ENCODE data around the gene CNTNAP2. TPM values are rescaled to one million over a fixed set of nuclear protein-coding genes. Genes with fewer than 3 reads are reported as not detected.

CNTNAP2 gene
- total and polyA plus RNA-seq, 7 donors, result 0.60 to 2.4 (median 1.7) TPM

- Histone ChIP-seq H3K36me3 (no peaks in the 10 kb centered on the region), H3K27ac (no peak overlapping the region), H3K4me1 (no peaks in the 10 kb centered on the region), H3K27me3 (no peaks in the 10 kb centered on the region), H3K9me3 (no peaks in the 10 kb centered on the region), H3K4me3 (no peak overlapping the region)
- TF ChIP-seq POLR2AphosphoS5 (IDR thresholded peaks at IDR 0.05), result no peak
- TF ChIP-seq CTCF (IDR thresholded peaks at IDR 0.05), result no peak
- TF ChIP-seq POLR2A (IDR thresholded peaks at IDR 0.05), result no peak
- no peak for TF ChIP-seq EP300 (IDR thresholded peaks at IDR 0.05)
- DNase-seq, result no peak
- intact Hi-C loops (cut with DNase I), result no loop called here
- 70 to 75% methylated on average over 6 of the region's 6 CpGs for WGBS, 2 donors
Observed at GRCh38 chr7:148014001-148014400, 1897.4 kb downstream of the CNTNAP2 start.

- no peaks in the 10 kb centered on the region for H3K36me3 ChIP-seq
- no peak overlapping the region for H3K4me3 ChIP-seq
- no peaks in the 10 kb centered on the region for H3K4me1 ChIP-seq
- whole genome bisulfite sequencing, 2 donors, result 55 to 77% methylated on average over 4 of the region's 4 CpGs
- no peaks in the 10 kb centered on the region for H3K27me3 ChIP-seq
- DNase-seq, result no peak
- intact Hi-C loops (cut with DNase I), result no loop called here
- H3K27ac ChIP-seq, result no peak overlapping the region
- no peaks in the 10 kb centered on the region for H3K9me3 ChIP-seq
- TF ChIP-seq EP300 (IDR thresholded peaks at IDR 0.05) (no peak), POLR2A (IDR thresholded peaks at IDR 0.05) (no peak), CTCF (IDR thresholded peaks at IDR 0.05) (no peak), POLR2AphosphoS5 (IDR thresholded peaks at IDR 0.05) (no peak)
Observed at GRCh38 chr7:148014541-148014940, 1897.9 kb downstream of the CNTNAP2 start.

GRCh38 chr7:148017126-148017525 lies 1900.5 kb downstream of the CNTNAP2 start:
- Histone ChIP-seq H3K27me3 (no peaks in the 10 kb centered on the region), H3K9me3 (no peaks in the 10 kb centered on the region), H3K36me3 (no peaks in the 10 kb centered on the region), H3K4me1 (no peaks in the 10 kb centered on the region), H3K27ac (no peak overlapping the region), H3K4me3 (no peak overlapping the region)
- 71 to 73% methylated on average over 2 of the region's 2 CpGs for WGBS, 2 donors
- TF ChIP-seq POLR2A (IDR thresholded peaks at IDR 0.05), result no peak
- no peak for TF ChIP-seq POLR2AphosphoS5 (IDR thresholded peaks at IDR 0.05)
- no peak for TF ChIP-seq EP300 (IDR thresholded peaks at IDR 0.05)
- TF ChIP-seq CTCF (IDR thresholded peaks at IDR 0.05), result no peak
- no peak for DNase-seq
- intact Hi-C loops (cut with DNase I), result no loop called here

GRCh38 chr7:148020679-148021078 lies 1904.1 kb downstream of the CNTNAP2 start:
- H3K9me3 ChIP-seq, result no peaks in the 10 kb centered on the region
- 78 to 82% methylated on average over 6 of the region's 6 CpGs for WGBS, 2 donors

More at GRCh38 chr7:148020679-148021078, 1904.1 kb downstream of the CNTNAP2 start:
- H3K4me3 ChIP-seq, result no peak overlapping the region
- H3K27ac ChIP-seq, result no peak overlapping the region
- intact Hi-C loops (cut with DNase I), result no loop called here
- no peak for DNase-seq
- H3K27me3 ChIP-seq, result no peaks in the 10 kb centered on the region
- no peaks in the 10 kb centered on the region for H3K36me3 ChIP-seq
- TF ChIP-seq POLR2A (IDR thresholded peaks at IDR 0.05), result no peak
- TF ChIP-seq EP300 (IDR thresholded peaks at IDR 0.05), result no peak
- TF ChIP-seq POLR2AphosphoS5 (IDR thresholded peaks at IDR 0.05), result no peak
- TF ChIP-seq CTCF (IDR thresholded peaks at IDR 0.05), result no peak
- no peaks in the 10 kb centered on the region for H3K4me1 ChIP-seq
